Hepatocyte (in vitro differentiated cells): ENCODE data around the gene PIAS4.

ENCODE experiments used
- CTCF ChIP-seq: fragments of 200-600 bp; sonication (generic); IDR thresholded peaks from 2 replicates; pipeline ENCODE4 v1.5.1; 2016; ENCODE audit warnings: antibody characterized with exemption, mild to moderate bottlenecking; ENCODE audit not compliant: poor library complexity
- EZH2phosphoT487 ChIP-seq: fragments of 200-600 bp; sonication (generic); IDR thresholded peaks from one replicate; pipeline ENCODE4 v1.6.1; 2018; ENCODE audit warnings: antibody characterized with exemption, mild to moderate bottlenecking, low read depth, moderate library complexity; ENCODE audit not compliant: unreplicated experiment, severe bottlenecking

- TF ChIP-seq CTCF (no peak), EZH2phosphoT487 (no peak)
Measured at GRCh38 chr19:4012975-4013634, 5.6 kb downstream of the PIAS4 start.
